ENCODE data around the gene MYLK2. TPM values are rescaled to one million over a fixed set of nuclear protein-coding genes. Genes with fewer than 3 reads are reported as not detected.

Gene MYLK2
- total RNA-seq, 1 donor, result under 0.01 TPM

DNA sequence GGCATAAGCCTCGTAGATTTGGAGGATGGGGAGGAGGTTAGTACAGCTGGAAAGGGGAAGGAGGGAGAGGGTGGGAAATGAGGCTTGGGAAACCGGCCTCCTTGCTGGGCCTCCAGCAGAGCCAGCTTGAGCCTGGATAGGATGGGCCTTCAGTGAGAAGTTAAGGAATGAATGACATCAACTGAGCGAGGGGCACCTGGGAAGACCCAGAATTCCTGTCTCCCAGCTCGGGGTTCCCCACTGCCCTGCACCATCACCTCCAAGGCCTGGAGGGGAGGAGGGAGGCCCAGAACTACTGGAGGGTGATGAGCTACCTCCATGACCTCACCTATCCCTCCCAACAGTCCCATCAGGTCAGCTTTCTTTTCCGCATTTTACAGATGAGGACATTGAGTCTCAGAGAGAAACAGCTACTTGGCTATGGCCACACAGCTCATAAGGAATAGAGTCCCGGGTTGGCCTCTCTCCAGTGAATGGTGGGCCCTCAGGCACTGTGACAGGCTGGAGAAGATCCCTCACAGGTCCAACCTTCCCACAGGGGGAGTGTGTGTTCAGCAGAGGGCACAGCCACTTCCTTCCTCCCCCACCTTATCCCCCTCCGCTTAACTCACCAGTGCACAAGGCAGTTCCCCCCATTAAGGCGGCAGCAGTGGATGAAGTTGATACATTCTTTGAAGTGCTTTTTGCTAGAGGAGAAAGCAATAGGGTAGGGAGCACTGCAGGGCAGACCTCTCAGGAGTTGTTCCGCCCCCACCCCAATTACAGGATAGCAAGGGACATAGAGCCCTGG, 44.3 kb downstream of the MYLK2 start:
- no peak overlapping the region for H3K4me3 ChIP-seq (ENCODE audit: low read depth, low read length)
- TF ChIP-seq, protein P1, sequence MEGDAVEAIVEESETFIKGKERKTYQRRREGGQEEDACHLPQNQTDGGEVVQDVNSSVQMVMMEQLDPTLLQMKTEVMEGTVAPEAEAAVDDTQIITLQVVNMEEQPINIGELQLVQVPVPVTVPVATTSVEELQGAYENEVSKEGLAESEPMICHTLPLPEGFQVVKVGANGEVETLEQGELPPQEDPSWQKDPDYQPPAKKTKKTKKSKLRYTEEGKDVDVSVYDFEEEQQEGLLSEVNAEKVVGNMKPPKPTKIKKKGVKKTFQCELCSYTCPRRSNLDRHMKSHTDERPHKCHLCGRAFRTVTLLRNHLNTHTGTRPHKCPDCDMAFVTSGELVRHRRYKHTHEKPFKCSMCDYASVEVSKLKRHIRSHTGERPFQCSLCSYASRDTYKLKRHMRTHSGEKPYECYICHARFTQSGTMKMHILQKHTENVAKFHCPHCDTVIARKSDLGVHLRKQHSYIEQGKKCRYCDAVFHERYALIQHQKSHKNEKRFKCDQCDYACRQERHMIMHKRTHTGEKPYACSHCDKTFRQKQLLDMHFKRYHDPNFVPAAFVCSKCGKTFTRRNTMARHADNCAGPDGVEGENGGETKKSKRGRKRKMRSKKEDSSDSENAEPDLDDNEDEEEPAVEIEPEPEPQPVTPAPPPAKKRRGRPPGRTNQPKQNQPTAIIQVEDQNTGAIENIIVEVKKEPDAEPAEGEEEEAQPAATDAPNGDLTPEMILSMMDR (IDR thresholded peaks at IDR 0.05; ENCODE audit: insufficient read depth, low read depth, low read length), result no peak
- no peak for DNase-seq (ENCODE audit: low read depth)

- TF ChIP-seq, protein P1 (IDR thresholded peaks at IDR 0.05; ENCODE audit: insufficient read depth, low read depth, low read length), result no peak
- no peak for DNase-seq (ENCODE audit: low read depth)
- no peak overlapping the region for H3K4me3 ChIP-seq (ENCODE audit: low read depth, low read length)
Observed at GRCh38 chr20:31864521-31865400, 45.6 kb downstream of the MYLK2 start.

GRCh38 chr20:31866221-31866620, 47.1 kb downstream of the MYLK2 start:
- TF ChIP-seq, protein P1 (IDR thresholded peaks at IDR 0.05; ENCODE audit: insufficient read depth, low read depth, low read length), result no peak

GRCh38 chr20:31868853-31869672, 49.9 kb downstream of the MYLK2 start:
- TF ChIP-seq, protein P1 (IDR thresholded peaks at IDR 0.05; ENCODE audit: insufficient read depth, low read depth, low read length), result no peak
- DNase-seq (ENCODE audit: low read depth), result no peak
- H3K4me3 ChIP-seq (ENCODE audit: low read depth, low read length), result no peak overlapping the region

More at GRCh38 chr20:31866221-31866620, 47.1 kb downstream of the MYLK2 start:
- no peak for DNase-seq (ENCODE audit: low read depth)
- H3K4me3 ChIP-seq (ENCODE audit: low read depth, low read length), result no peak overlapping the region

- peak overlapping the region; percentile 44 for H3K4me3 ChIP-seq (ENCODE audit: low read depth, low read length)
- TF ChIP-seq, protein P1 (IDR thresholded peaks at IDR 0.05; ENCODE audit: insufficient read depth, low read depth, low read length), result no peak
- no peak for DNase-seq (ENCODE audit: low read depth)
Observed at GRCh38 chr20:31869673-31869941, 50.5 kb downstream of the MYLK2 start.

- peak within 1 kb of the TSS; percentile 44 for H3K4me3 ChIP-seq (ENCODE audit: low read depth, low read length)
- TF ChIP-seq, protein P1 (IDR thresholded peaks at IDR 0.05; ENCODE audit: insufficient read depth, low read depth, low read length), result no peak
- DNase-seq (ENCODE audit: low read depth), result no peak
Observed at GRCh38 chr20:31869942-31870725, 51.0 kb downstream of the MYLK2 start, which contains the start of the genes DUSP15 and TTLL9. Gene DUSP15 (minus strand): TSS chr20:31870527. CDS start chr20:31870337, 190 bp downstream. Gene TTLL9 (plus strand): TSS chr20:31870634. CDS start chr20:31871127, 493 bp downstream.
